HG03520 (cell line): ENCODE data around the gene PLAAT2.

Source experiments
- ATAC-seq: cut with Tn5 transposase; IDR thresholded peaks from one replicate; pipeline ENCODE4 v1.9.1; 2021; ENCODE audit warnings: mild to moderate bottlenecking, moderate library complexity; ENCODE audit not compliant: unreplicated experiment

Gene PLAAT2

DNA sequence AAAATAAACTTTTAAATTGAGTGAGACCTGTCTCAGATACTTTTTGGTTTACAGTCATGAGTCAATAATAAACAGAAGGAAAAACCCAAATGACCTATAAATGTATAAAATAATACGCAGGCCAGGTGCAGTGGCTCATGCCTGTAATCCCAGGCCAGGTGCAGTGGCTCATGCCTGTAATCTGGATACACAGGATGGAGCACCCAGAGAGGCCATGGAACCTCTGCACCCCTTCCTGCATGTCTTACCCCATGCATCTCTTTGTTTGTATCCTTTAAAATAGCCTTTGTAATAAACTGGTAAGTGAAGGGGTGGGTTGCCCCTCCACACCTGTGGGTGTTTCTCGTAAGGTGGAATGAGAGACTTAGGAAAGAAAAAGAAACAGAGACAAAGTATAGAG is 35.5 kb downstream of the PLAAT2 start:
- no peak for ATAC-seq

DNA sequence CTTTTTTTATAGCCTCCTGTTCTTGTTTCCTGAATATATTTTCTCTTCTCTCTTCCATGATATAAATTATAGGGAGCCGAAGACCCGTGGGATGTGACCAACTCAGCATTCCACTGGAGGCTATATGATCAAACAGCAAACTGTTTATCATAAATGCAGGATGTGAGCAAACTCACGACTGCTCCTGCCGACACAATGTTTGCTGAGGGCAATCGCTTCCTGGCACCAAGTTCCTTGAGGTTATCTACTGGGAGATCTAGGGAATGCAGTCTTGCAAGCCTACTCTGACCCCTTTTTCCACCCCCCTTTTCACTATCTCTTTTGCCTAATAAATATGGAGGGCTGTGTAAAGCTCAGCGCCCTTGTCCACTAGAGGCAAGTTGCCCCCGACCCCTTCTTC is 40.0 kb downstream of the PLAAT2 start:
- ATAC-seq: no peak

DNA sequence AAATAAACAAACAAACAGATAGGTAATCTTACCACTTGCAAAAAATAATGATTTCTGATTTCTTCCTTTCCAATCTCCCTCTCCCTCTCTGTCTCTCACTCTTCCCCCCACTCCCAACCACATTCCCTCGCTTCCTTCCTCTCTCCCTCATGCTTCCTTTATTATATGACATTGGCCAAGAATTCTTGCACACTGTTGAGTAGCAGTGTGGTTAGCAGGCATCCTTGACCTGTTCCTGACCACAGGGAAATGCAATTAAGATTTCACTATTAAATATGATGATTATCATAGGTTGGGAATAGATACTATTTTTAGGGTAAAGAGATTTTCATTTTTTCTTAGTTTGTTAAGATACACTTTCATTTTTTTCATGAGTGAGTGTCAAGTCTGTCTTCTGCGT is 41.3 kb downstream of the PLAAT2 start:
- ATAC-seq: no peak

DNA sequence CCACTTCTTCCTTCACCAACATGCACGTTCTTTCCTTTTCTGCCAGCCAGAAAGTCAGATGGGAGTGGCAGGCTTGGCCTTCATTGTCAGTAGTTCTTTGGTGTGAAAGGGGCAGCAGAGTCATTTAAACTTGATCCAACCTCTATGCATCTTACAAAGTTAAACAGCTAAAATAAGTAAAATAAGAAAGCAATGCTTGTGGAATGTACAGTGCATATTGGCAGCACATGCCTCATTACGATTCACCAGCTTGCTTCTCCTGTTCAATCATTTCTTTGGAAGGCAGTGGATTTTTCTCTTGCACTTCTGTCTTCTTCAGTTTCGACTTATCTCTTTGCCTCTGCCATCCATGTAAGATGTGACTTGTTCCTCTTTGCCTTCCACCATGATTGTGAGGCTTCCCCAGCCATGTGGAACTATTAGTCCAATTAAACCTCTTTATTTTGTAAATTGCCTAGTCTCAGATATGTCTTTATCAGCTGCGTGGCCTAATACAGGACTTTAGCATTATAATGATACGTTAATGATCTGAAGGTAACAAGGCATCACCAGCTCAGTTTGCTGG is 42.5 kb downstream of the PLAAT2 start:
- no peak for ATAC-seq

DNA sequence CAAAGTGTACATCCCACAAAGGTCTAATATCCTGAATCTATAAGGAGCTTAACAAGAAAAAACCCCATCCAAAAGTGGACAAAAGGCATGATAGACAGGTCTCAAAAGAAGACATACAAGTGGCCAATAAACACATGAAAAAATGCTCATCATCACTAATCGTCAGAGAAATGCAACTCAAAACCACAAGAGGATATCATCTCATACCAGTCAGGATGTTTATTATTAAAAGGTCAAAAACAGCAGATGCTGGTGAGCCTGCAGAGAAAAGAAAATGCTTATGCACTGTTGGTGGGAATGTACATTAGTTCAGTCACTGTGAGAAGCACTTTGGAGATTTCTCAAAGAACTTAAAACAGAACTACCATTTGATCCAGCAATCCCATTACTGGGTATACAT is 44.6 kb downstream of the PLAAT2 start:
- no peak for ATAC-seq

DNA sequence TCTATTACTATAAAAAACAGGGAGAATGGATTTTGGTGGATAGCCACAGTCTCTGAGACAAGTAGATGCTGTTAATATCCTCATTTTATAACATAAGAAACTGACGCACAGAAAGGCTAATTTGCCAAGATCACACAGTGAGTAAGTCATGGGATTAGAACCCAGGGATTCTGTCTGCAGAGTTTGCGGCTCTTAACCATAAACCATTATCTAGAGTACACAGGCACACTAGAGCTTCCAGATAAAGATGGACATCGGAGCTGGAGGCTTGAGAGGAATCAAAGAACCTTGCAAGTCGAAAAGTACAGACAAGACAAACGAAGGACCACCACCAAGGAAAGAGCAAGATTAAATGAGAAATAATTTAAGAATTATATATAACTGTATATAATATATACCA is 46.0 kb downstream of the PLAAT2 start:
- ATAC-seq: no peak

- ATAC-seq: no peak
Observed at GRCh38 chr11:63516109-63516508, 47.1 kb downstream of the PLAAT2 start.

DNA sequence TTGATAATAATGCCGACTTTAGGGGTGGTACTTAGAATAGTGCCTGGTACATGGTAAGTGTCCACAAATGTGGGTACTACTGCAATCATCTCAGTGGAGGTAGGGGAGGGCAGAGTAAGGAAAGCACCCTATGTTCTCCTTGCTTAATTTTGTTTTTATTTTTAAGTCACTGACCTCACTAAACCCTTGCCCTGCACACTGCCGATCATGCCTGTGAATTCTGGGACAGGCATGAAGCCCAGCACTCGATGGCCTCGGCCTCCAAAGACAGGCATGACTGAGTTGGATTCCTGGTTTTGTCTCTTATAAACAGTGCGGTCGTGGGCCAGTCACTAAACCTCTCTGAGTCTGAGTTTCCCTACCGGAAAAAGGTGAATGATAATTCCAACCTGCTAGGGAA is 50.4 kb downstream of the PLAAT2 start:
- ATAC-seq: no peak

GRCh38 chr11:63511048-63511748 is 52.0 kb downstream of the PLAAT2 start:
- no peak for ATAC-seq

DNA sequence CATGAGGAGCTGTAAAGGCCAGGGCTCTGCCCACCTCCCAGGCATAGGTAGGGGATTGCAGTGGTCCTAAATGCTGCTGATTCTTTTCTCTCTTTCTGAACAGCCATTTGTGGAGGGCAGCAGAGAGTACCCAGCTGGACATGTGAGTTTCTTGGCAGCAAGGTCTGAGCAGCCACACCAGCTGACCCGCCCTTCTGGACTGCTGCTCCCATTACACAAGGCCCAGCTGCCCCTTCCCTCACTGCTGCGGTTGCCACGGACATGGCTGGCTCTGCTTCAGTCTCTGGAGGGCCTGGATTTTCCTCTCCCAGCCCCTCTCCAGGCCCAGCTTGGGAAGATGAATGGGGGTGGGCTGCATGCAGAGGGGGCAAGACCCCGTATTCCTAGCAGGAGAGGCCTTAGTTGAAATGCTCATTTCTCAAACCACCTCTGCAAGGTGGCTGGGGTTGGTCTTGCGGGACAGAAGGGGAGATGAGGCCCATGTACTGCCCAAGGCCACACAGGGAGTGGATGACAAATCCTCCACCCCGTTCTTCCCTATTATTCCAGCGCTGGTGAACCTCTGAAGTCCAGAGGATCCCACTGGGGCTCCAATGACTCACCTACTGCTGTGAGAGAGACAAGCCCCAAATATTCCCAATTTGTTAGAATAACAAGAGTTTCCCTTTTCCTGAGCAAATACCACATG is 52.7 kb downstream of the PLAAT2 start:
- ATAC-seq: no peak

- ATAC-seq: no peak
Observed at GRCh38 chr11:63508745-63509144, 54.4 kb downstream of the PLAAT2 start.

DNA sequence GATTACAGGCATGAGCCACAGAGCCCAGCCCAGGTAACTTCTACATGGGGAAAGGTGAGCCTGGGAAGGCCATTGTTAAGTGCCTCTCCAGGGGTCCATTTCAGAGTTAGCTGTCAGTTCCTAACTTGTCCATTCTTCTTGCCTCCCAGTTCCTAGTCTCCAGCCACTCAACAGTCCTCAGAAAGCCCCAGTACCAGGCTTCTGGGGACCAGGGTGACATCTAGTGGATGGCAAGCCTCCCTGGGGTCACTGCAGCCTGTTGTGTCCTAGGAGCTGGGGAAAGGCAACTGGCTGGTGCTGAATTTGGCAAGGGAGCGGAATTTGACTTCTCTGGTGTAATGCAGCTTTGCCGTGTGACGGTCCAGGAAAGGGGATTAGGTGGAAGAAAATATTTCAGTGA is 55.2 kb downstream of the PLAAT2 start:
- ATAC-seq: no peak

- ATAC-seq: no peak
Observed at GRCh38 chr11:63507511-63507910, 55.7 kb downstream of the PLAAT2 start.

DNA sequence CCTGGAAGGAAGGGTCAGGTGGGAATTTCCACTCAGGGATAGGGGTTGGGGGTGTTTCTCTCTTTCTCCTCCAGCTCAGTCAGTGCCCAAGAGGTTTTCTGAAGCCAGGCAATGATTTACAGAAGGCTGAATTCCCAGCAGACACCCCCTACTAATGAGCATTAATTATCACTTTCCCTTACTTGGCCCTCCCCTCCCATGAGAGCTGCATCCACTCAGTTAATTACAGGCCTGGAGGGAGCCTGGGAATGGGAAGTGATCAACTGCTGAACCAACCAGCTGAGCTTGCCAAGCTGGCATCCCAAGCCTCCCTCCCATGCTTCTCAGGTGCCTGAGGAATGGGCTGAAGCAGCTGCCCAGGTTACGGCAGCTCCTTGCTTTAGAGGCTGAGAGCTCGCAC is 56.3 kb downstream of the PLAAT2 start:
- no peak for ATAC-seq

DNA sequence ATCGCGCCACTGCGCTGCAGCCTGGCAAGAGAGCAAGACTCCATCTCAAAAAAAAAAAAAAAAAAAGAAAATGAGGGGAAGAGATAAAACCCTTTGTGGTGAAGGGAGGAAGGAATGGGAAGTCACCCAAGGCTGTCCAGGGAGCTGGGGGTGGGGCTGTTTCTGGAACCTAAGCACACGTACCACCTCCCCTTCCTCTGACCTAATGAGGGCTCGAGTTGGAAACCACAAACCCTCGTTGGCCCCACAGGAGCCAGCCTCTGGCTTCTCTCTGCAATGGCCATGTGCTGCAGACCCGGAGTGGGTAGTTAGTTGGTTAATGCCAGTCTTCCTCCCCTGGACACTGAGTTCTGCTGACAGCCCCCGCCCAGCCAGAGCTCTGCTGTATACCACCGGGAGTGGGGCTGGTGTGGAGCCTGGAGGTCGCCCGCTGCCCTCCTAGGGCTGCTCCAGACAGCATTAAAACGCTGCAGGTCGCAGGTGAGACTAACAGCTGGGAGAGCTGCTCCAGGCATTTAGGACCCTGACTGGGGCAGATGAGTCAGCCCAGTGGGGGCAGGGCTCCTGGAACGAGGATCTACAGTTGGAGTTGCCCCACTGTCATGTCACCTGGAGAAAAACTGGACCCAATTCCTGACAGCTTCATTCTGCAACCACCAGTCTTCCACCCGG is 57.2 kb downstream of the PLAAT2 start, which contains the start of gene LGALS12:
LGALS12 (plus strand) TSS at position 228 of the 672 bp plus-strand sequence; CDS start at position 603, 375 bp downstream.
- no peak for ATAC-seq

DNA sequence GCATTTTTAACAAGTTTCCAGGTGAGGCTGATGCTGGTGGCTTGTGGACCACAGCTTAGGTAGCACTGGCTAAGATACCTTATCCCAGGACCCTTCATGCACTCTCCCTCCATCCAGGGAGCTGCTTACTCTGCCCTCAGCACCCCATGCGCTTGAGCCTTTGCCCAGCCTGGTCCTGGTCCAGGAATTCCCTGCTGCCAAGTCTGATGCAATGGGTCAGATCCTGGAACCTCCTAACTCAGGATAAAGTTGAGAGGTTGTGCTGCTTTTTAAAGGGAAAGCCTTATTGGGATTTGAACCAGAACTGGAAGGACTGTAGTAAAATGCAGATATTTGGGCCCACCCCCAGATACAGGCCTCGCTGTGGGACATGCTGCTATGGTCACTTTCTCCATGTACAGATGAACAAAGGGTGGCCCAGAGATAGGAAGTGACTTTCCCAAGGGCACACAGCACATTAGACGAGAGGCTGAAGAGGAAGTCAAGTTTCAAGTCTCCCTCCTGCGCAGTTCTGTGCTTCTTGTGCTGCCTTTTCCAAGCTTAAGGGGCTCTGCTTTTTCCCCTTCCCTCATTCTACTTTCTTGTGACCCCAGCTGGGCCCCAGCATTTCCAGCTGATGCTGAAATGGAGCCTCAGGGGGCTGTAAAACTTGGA is 58.1 kb downstream of the PLAAT2 start:
- ATAC-seq: no peak

DNA sequence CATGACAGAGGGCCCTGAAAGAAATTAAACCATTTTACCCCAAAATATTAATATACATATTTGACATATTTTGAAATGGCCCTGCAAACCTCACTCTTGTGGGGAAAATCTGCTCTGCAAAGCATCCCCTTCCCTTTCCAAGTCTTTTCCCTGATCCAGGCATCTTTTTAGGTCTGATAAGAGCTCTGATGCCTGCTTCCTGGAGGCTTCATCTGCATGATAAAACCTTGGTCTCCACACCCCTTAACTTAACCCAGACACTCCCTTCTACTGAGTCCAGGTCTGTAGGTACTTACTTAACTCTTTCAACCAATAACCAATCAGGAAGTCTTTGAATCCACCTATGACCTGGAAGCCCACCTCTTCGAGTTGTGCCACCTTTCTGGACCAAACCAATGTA is 59.1 kb downstream of the PLAAT2 start:
- no peak for ATAC-seq

DNA sequence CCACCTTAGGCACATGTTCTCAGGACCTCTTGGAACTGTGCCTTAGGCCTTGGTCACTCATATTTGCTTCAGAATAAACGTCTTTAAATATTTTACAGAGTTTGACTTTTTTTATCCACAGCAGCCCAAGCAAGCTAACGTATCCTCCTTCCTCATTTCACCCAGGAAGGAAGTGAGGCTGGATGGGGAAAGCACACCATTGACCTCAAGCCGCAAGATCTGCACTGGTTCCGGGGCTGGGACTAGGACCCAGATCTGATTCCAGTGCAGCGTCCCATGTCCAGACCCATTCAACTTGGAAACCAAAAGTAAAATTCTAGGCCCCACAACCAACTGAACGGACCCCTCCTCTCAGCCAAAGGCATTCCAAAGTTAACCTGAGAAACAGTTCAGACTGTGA is 59.7 kb downstream of the PLAAT2 start:
- no peak for ATAC-seq
